Daoy (cell line): ENCODE measurements around the gene SIX3. TPM values are rescaled to one million over a fixed set of nuclear protein-coding genes. Genes with fewer than 3 reads are reported as not detected.

Experiments
- DNase-seq: peaks from one replicate; pipeline ENCODE4 v3.0.0-alpha.2; 2015; ENCODE audit warnings: low read depth
- total RNA-seq: library from RNA; depleted of rRNA; stranded (reverse); fragments of >200 nt; shearing (Covaris generic); gene quantifications from 2 replicates; pipeline ENCODE4 v1.2.3, GENCODE V29; 2014; rRNA removed

Gene SIX3
- total RNA-seq, 1 experiment from 2014 or later, result not detected

GRCh38 chr2:44994377-44994776 is 52.9 kb downstream of the SIX3 start:
- DNase-seq, result no peak

Other genes starting within 250 kb of the SIX3 start
- 11.4 and 12.2 TPM in 2 replicates for gene SIX2, start 67.8 kb downstream of the SIX3 start, total RNA-seq